Activated T-cell treated with anti-CD3 and anti-CD28 coated beads for 1 hour (primary cell): ENCODE results near the gene ADGRE3.
"Not testable (repeated sequence)": the region's sequence is repeated elsewhere in the genome, so short reads cannot be mapped to it uniquely, and the experiment has no call there.

ENCODE experiments used
- DNase-seq: peaks from one replicate; pipeline ENCODE4 v3.0.0-alpha.2; 2020; ENCODE audit warnings: low read depth

ADGRE3 gene

GRCh38 chr19:14595558-14595957 lies 79.1 kb downstream of the ADGRE3 start:
- no peak for DNase-seq

- not testable (repeated sequence) for DNase-seq
Measured at GRCh38 chr19:14589433-14589832, 85.2 kb downstream of the ADGRE3 start.

- not testable (repeated sequence) for DNase-seq
Measured at GRCh38 chr19:14585187-14585586, 89.5 kb downstream of the ADGRE3 start.

- not testable (repeated sequence) for DNase-seq
Measured at GRCh38 chr19:14584372-14584771, 90.3 kb downstream of the ADGRE3 start.

- DNase-seq: no peak
Measured at GRCh38 chr19:14582894-14583340, 91.7 kb downstream of the ADGRE3 start, which contains the start of gene CLEC17A. CLEC17A (plus strand) TSS chr19:14583084; CDS start chr19:14583161, 77 bp downstream.

- no peak for DNase-seq
Measured at GRCh38 chr19:14580623-14581237, 93.9 kb downstream of the ADGRE3 start.

GRCh38 chr19:14577885-14578427 lies 96.7 kb downstream of the ADGRE3 start:
- DNase-seq: no peak

- DNase-seq: no peak
Measured at GRCh38 chr19:14577264-14577663, 97.4 kb downstream of the ADGRE3 start.

GRCh38 chr19:14576363-14576762 lies 98.3 kb downstream of the ADGRE3 start:
- no peak for DNase-seq

- no peak for DNase-seq
Measured at GRCh38 chr19:14575428-14575980, 99.1 kb downstream of the ADGRE3 start.

GRCh38 chr19:14571695-14572490 lies 102.8 kb downstream of the ADGRE3 start, which contains the start of gene NDUFB7:
NDUFB7 (minus strand) TSS chr19:14572066; CDS start chr19:14572000, 66 bp downstream.
- DNase-seq: peak; percentile 78

- DNase-seq: no peak
Measured at GRCh38 chr19:14570864-14571527, 103.6 kb downstream of the ADGRE3 start.
